Liver (tissue), 3 donors: ENCODE measurements around the gene NTM.

Experiments used
- FOXA2 ChIP-seq: IDR thresholded peaks from 2 replicates; pipeline ENCODE4 v1.6.1; 2016; ENCODE audit warnings: antibody characterized with exemption
- JUND ChIP-seq, 2 donors: IDR thresholded peaks; 2 replicates each; pipeline ENCODE4 v1.6.1; 2016; ENCODE audit warnings: antibody characterized with exemption in 2 of 2
- RXRA ChIP-seq, 2 donors: IDR thresholded peaks; 2 replicates each; pipeline ENCODE4 v1.6.1; 2017 to 2018; ENCODE audit warnings: antibody characterized with exemption in 2 of 2, mild to moderate bottlenecking in 1 of 2
- SP1 ChIP-seq: IDR thresholded peaks from 2 replicates; pipeline ENCODE4 v1.6.1; 2018; ENCODE audit warnings: antibody characterized with exemption, mild to moderate bottlenecking
- YY1 ChIP-seq: IDR thresholded peaks from 2 replicates; pipeline ENCODE4 v1.6.1; 2016; ENCODE audit warnings: antibody characterized with exemption, mild to moderate bottlenecking
- ZBTB33 ChIP-seq: IDR thresholded peaks from 2 replicates; pipeline ENCODE4 v1.6.1; 2016; ENCODE audit warnings: antibody characterized with exemption
- TF ChIP-seq, protein P1 (sequence below): fragments of 150-350 bp; IDR thresholded peaks from 2 replicates; pipeline ENCODE4 v1.5.1; 2017; ENCODE audit warnings: improper control_type of control experiment, low read depth, low read length; ENCODE audit not compliant: missing input control
- donor health status: healthy.
- donor health status: healthy.

DNA sequence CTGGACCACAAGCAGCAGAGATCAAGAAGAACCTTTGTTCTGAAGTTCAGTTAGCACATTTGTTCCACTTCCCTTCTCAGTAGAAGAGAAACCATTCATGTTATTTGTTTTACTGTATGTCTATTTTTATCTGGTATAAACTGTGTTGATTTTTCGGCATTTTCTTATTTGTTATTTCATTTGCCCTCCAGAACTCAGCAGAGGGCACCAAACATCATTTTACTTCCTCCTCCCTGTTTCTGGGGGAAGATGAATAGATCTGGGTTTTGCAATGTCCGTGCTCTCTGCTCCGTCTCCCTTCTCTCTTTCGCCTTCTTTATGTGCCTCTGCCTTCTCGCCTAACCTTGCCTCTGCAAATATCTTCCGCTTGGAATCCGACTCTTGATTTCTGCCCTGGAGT, 366.9 kb downstream of the NTM start:
- TF ChIP-seq JUND (IDR thresholded peaks at IDR 0.05) (no peak), FOXA2 (no peak), YY1 (no peak), ZBTB33 (no peak), RXRA (IDR thresholded peaks at IDR 0.05) (no peak), SP1 (no peak)
- TF ChIP-seq, protein P1, sequence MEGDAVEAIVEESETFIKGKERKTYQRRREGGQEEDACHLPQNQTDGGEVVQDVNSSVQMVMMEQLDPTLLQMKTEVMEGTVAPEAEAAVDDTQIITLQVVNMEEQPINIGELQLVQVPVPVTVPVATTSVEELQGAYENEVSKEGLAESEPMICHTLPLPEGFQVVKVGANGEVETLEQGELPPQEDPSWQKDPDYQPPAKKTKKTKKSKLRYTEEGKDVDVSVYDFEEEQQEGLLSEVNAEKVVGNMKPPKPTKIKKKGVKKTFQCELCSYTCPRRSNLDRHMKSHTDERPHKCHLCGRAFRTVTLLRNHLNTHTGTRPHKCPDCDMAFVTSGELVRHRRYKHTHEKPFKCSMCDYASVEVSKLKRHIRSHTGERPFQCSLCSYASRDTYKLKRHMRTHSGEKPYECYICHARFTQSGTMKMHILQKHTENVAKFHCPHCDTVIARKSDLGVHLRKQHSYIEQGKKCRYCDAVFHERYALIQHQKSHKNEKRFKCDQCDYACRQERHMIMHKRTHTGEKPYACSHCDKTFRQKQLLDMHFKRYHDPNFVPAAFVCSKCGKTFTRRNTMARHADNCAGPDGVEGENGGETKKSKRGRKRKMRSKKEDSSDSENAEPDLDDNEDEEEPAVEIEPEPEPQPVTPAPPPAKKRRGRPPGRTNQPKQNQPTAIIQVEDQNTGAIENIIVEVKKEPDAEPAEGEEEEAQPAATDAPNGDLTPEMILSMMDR = no peak
